Breast epithelium (tissue), 3 donors: Measurements from ENCODE around the gene DUSP7.

Experiments used
- POLR2A ChIP-seq: fragments of 450-650 bp; IDR thresholded peaks from one replicate; pipeline ENCODE4 v1.6.1; 2016; ENCODE audit warnings: antibody characterized with exemption, mild to moderate bottlenecking, moderate library complexity
- TF ChIP-seq, protein P1 (sequence below), 3 donors: fragments of 450-650 bp; IDR thresholded peaks; one replicate each; pipeline ENCODE4 v1.5.1; 2016 to 2017; ENCODE audit warnings: antibody characterized with exemption in 3 of 3, mild to moderate bottlenecking in 3 of 3, moderate library complexity in 3 of 3

DNA sequence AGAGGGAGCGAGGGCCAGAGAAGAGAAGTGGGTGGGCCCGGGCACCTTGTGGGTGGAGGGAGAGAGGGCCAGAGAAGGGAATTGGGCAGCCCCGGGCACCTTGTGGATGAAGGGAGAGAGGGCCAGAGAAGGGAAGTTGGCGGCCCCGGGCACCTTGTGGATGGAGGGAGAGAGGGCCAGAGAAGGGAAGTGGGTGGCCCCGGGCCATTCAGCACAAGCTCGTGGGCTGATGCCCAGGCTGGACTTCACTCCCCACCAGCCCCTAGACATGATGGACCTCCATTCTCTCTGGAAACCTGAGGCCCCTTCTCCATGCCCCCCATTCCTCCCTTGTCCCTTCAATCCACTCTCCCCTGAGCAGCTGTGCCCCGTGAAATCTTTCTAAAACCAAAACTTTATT lies 15.8 kb downstream of the DUSP7 start:
- TF ChIP-seq POLR2A = no peak
- TF ChIP-seq, protein P1, sequence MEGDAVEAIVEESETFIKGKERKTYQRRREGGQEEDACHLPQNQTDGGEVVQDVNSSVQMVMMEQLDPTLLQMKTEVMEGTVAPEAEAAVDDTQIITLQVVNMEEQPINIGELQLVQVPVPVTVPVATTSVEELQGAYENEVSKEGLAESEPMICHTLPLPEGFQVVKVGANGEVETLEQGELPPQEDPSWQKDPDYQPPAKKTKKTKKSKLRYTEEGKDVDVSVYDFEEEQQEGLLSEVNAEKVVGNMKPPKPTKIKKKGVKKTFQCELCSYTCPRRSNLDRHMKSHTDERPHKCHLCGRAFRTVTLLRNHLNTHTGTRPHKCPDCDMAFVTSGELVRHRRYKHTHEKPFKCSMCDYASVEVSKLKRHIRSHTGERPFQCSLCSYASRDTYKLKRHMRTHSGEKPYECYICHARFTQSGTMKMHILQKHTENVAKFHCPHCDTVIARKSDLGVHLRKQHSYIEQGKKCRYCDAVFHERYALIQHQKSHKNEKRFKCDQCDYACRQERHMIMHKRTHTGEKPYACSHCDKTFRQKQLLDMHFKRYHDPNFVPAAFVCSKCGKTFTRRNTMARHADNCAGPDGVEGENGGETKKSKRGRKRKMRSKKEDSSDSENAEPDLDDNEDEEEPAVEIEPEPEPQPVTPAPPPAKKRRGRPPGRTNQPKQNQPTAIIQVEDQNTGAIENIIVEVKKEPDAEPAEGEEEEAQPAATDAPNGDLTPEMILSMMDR (IDR thresholded peaks at IDR 0.05) = no peak
